Right lung (tissue), 5 donors: ENCODE results near the gene TAB3. TPM values are rescaled to one million over a fixed set of nuclear protein-coding genes. Genes with fewer than 3 reads are reported as not detected.
A peak's percentile ranks its signal among the peaks of the same experiment; 100 is the strongest.
"Not testable (repeated sequence)": the region's sequence is repeated elsewhere in the genome, so short reads cannot be mapped to it uniquely, and the experiment has no call there.

ENCODE experiments used
- DNase-seq, 2 donors: peaks; one replicate each; pipeline ENCODE4 v3.0.0-alpha.2; 2013
- polyA plus RNA-seq, 5 donors: library from polyadenylated mRNA; unstranded; fragments of 120-200 nt; gene quantifications; one replicate each; pipeline versions ENCODE4 v1.2.1 to v1.2.3, GENCODE V29; 2013; ENCODE audit warnings: inconsistent platforms in 1 of 5, low replicate concordance in 1 of 5; ENCODE audit not compliant: insufficient read length in 5 of 5, insufficient read depth in 1 of 5

Gene TAB3
- polyA plus RNA-seq, 5 donors = 19.7 to 35.1 (median 29.0) TPM

- no peak for DNase-seq
Measured at GRCh38 chrX:30821116-30821515, 67.9 kb downstream of the TAB3 start.

- no peak for DNase-seq
Measured at GRCh38 chrX:30819080-30819479, 70.0 kb downstream of the TAB3 start.

GRCh38 chrX:30816079-30816478 is 73.0 kb downstream of the TAB3 start:
- peak in 1 of 2 donors; percentile 0 for DNase-seq

GRCh38 chrX:30814978-30815377 is 74.1 kb downstream of the TAB3 start:
- DNase-seq = no peak

- no peak for DNase-seq
Measured at GRCh38 chrX:30812326-30812725, 76.7 kb downstream of the TAB3 start.

GRCh38 chrX:30806187-30806728 is 82.8 kb downstream of the TAB3 start:
- DNase-seq = no peak

GRCh38 chrX:30804462-30804861 is 84.6 kb downstream of the TAB3 start:
- no peak for DNase-seq

GRCh38 chrX:30800901-30801300 is 88.2 kb downstream of the TAB3 start:
- no peak for DNase-seq

GRCh38 chrX:30799327-30799726 is 89.7 kb downstream of the TAB3 start:
- no peak for DNase-seq

- no peak for DNase-seq
Measured at GRCh38 chrX:30798810-30799209, 90.2 kb downstream of the TAB3 start.

GRCh38 chrX:30797301-30797700 is 91.8 kb downstream of the TAB3 start:
- not testable (repeated sequence) for DNase-seq

GRCh38 chrX:30795981-30796958 is 92.8 kb downstream of the TAB3 start:
- DNase-seq = no peak

GRCh38 chrX:30794497-30794896 is 94.6 kb downstream of the TAB3 start:
- DNase-seq = no peak

- no peak for DNase-seq
Measured at GRCh38 chrX:30793767-30794103, 95.3 kb downstream of the TAB3 start.

- no peak for DNase-seq
Measured at GRCh38 chrX:30793075-30793766, 95.8 kb downstream of the TAB3 start.

GRCh38 chrX:30791296-30792278 is 97.5 kb downstream of the TAB3 start:
- DNase-seq = no peak

- no peak for DNase-seq
Measured at GRCh38 chrX:30787012-30787411, 102.0 kb downstream of the TAB3 start.

GRCh38 chrX:30786374-30786773 is 102.7 kb downstream of the TAB3 start:
- DNase-seq = no peak

GRCh38 chrX:30781711-30782444 is 107.2 kb downstream of the TAB3 start:
- DNase-seq = no peak

- no peak for DNase-seq
Measured at GRCh38 chrX:30779453-30780030, 109.5 kb downstream of the TAB3 start.
